HCEC 1CT (cell line): ENCODE measurements around the gene DOCK2.

Source experiments
- DNase-seq: peaks from one replicate; pipeline ENCODE4 v3.0.0-alpha.2; 2017

Gene DOCK2

GRCh38 chr5:169911448-169912212 is 274.6 kb downstream of the DOCK2 start:
- no peak for DNase-seq

GRCh38 chr5:169913479-169913878 is 276.4 kb downstream of the DOCK2 start:
- DNase-seq: no peak

- DNase-seq: peak; percentile 41
These were observed 277.7 kb downstream of the DOCK2 start for GRCh38 chr5:169914766-169915165.

GRCh38 chr5:169917500-169917899 is 280.4 kb downstream of the DOCK2 start:
- DNase-seq: no peak

GRCh38 chr5:169918228-169918627 is 281.2 kb downstream of the DOCK2 start:
- DNase-seq: no peak

GRCh38 chr5:169920474-169920873 is 283.4 kb downstream of the DOCK2 start:
- DNase-seq: no peak

- DNase-seq: no peak
These were observed 284.3 kb downstream of the DOCK2 start for GRCh38 chr5:169921384-169921783.

- DNase-seq: no peak
These were observed 284.9 kb downstream of the DOCK2 start for GRCh38 chr5:169921949-169922348.

GRCh38 chr5:169922474-169922873 is 285.4 kb downstream of the DOCK2 start:
- no peak for DNase-seq

- DNase-seq: no peak
These were observed 286.9 kb downstream of the DOCK2 start for GRCh38 chr5:169923988-169924387.

GRCh38 chr5:169933127-169933526 is 296.1 kb downstream of the DOCK2 start:
- DNase-seq: no peak

GRCh38 chr5:169933616-169934015 is 296.5 kb downstream of the DOCK2 start:
- DNase-seq: no peak

GRCh38 chr5:169934990-169935389 is 297.9 kb downstream of the DOCK2 start:
- no peak for DNase-seq

- no peak for DNase-seq
These were observed 298.7 kb downstream of the DOCK2 start for GRCh38 chr5:169935762-169936161.

- no peak for DNase-seq
These were observed 301.4 kb downstream of the DOCK2 start for GRCh38 chr5:169938439-169938838.

GRCh38 chr5:169939731-169940130 is 302.7 kb downstream of the DOCK2 start:
- DNase-seq: no peak

GRCh38 chr5:169941542-169941941 is 304.5 kb downstream of the DOCK2 start:
- no peak for DNase-seq

- no peak for DNase-seq
These were observed 305.1 kb downstream of the DOCK2 start for GRCh38 chr5:169942181-169942580.

GRCh38 chr5:169943026-169943425 is 306.0 kb downstream of the DOCK2 start:
- DNase-seq: no peak

- no peak for DNase-seq
These were observed 307.0 kb downstream of the DOCK2 start for GRCh38 chr5:169944115-169944514.

GRCh38 chr5:169944922-169945680 is 308.0 kb downstream of the DOCK2 start:
- no peak for DNase-seq

- peak; percentile 79 for DNase-seq
These were observed 308.8 kb downstream of the DOCK2 start for GRCh38 chr5:169945831-169946261.

- DNase-seq: peak; percentile 11
These were observed 309.7 kb downstream of the DOCK2 start for GRCh38 chr5:169946743-169947295.

- DNase-seq: no peak
These were observed 313.3 kb downstream of the DOCK2 start for GRCh38 chr5:169950333-169950732.
